M059J (cell line): ENCODE results near the gene CLTCL1. TPM values are rescaled to one million over a fixed set of nuclear protein-coding genes. Genes with fewer than 3 reads are reported as not detected.
"Not testable (repeated sequence)": the region's sequence is repeated elsewhere in the genome, so short reads cannot be mapped to it uniquely, and the experiment has no call there.

Experiments
- DNase-seq: peaks from one replicate; pipeline ENCODE4 v3.0.0-alpha.2; 2012; ENCODE audit warnings: low read depth
- total RNA-seq: library from RNA; depleted of rRNA; stranded (reverse); fragments of >200 nt; shearing (Covaris generic); gene quantifications from 2 replicates; pipeline ENCODE4 v1.2.3, GENCODE V29; 2014; rRNA removed

The CLTCL1 gene
- total RNA-seq, result 5.8 and 8.8 TPM in 2 replicates

DNA sequence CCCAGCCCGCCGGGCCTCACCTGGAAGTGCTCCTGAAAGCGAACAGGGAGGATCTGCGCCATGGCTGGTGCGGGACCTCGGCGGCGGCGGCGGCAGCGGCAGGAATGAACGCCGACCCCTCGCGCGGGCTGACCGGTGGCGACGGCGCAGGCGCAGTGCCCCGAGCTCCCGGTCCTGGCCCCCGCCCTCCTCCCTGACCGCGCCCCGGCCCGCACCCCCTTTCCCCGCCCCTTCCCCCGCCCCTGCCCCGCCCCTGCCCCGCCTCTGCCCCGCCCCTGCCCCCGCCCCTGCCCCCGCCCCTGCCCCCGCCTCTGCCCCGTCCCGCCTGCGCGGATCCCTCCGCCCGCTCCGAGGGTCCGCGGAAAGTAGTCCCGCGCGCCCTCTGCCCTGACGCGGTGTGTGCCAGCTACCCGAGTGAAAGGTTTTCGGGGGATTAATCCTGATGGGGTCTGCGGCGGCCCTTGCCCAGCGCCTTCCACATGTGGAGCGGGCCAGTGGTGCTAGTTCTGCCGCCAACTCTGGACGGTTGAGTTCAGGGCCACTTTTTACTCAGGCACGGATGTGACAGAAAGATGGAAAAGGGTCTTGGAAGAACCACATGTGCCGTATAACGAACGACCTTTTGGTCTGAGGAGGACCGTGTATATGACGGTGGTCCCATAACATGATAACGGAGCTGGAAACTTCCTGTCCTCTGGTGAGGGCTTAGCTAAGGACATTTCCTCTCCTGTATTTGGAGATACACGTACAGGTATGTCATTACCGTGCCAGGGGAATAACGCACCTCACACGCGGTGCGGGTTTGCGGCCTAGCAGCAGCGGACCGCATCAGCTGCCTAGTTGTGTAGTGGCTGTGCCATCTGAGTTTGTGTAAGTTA, at the start of gene CLTCL1:
Gene CLTCL1, minus strand, starts transcription at position 140 of the 878 bp plus-strand sequence. Its CDS starts 78 bp downstream, at position 62.
- peak; percentile 46 for DNase-seq

- DNase-seq, result no peak
Observed at GRCh38 chr22:19337137-19337536, 45.6 kb upstream of the CLTCL1 start.

GRCh38 chr22:19336133-19337075, 44.9 kb upstream of the CLTCL1 start:
- no peak for DNase-seq

DNA sequence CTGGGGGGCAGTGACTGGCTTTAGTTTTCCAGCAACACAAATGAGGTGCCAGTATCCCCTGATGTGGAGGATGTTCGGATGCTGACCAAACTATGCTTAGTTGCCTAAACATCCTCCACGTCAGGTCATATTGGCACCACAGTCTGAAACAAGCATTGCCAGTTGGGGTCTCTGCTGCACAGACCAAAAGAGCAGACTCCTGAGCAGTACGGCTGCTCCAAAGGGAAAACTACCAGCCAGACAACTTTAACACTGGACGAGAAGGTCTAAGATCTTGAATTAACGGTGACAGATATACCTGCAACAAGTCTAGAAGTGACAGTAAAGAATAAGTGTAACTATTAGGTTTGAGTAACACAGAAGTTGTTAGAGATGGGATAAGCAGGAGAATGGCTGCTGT, 40.5 kb upstream of the CLTCL1 start:
- DNase-seq, result no peak

DNA sequence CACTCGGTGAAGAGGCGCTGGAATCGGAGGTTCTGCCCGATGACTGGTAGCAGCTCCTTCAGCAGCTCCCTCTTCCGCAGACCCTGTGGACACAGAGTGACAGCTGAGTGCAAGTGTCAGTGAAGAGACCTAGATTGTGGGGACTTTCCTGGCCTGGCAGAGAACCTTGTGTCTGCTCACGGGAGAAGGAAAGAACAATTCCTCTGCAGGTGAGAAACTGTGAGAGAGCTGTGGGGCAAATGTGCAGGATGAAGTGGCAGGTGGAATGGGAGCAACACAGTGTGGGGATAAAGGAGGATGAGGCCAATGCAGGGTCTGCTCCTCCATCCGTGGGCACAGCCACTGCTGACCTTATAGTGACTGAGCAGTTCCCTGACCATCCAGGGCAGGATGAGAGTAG, 40.0 kb upstream of the CLTCL1 start:
- no peak for DNase-seq

GRCh38 chr22:19330865-19331418, 39.4 kb upstream of the CLTCL1 start:
- DNase-seq, result no peak

- DNase-seq, result not testable (repeated sequence)
Observed at GRCh38 chr22:19330205-19330604, 38.7 kb upstream of the CLTCL1 start.

DNA sequence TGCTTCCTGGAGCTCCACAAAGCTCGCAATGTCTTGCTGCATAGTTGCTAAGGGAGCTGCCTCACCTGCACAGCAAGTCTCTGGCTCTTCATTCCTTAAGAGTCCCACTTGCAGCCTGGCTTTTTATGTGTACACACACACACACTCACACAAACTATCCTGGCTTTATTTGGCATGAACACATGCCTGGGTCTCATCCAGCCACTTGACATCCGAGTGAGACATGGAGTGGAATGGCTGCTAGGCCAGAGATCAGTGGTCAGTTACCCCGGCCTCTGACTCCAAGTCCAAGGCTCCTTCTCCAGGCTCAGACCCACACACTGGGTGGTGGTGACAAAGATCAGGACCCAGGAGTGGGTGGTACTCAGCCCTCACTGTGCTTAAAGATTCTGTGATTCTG, 37.9 kb upstream of the CLTCL1 start:
- no peak for DNase-seq

DNA sequence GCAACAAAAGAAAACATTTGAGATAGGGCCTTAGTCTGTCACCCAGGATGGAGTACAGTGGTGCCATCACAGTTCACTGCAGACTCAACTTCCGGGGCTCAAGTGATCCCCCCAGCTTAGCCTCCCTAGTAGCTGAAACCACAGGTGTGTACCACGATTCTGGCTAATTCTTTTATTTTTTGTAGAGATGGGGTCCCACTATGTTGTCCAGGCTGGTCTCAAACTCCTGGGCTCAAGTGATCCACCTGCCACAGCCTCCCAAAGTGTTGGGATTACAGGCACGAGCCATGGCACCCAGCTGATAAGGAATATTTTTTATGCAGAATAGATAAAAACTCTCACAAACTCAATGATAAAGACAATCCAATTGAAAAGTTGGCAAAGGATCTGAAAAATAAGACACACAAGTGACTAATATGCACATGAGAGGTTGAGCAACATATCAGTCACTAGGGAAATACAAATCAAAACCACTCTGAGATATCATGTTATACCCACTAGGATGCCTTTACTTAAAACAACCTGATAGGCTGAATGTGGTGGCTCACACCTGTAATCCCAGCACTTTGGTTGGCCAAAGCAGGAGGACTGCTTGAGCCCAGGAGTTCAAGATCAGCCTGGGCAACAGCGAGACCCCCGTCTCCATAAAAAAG, 33.9 kb upstream of the CLTCL1 start:
- DNase-seq, result peak; percentile 4

- DNase-seq, result not testable (repeated sequence)
Observed at GRCh38 chr22:19323420-19323819, 31.9 kb upstream of the CLTCL1 start.

GRCh38 chr22:19321757-19322156, 30.2 kb upstream of the CLTCL1 start:
- no peak for DNase-seq

GRCh38 chr22:19320136-19320535, 28.6 kb upstream of the CLTCL1 start:
- not testable (repeated sequence) for DNase-seq

GRCh38 chr22:19319281-19319680, 27.8 kb upstream of the CLTCL1 start:
- DNase-seq, result no peak

DNA sequence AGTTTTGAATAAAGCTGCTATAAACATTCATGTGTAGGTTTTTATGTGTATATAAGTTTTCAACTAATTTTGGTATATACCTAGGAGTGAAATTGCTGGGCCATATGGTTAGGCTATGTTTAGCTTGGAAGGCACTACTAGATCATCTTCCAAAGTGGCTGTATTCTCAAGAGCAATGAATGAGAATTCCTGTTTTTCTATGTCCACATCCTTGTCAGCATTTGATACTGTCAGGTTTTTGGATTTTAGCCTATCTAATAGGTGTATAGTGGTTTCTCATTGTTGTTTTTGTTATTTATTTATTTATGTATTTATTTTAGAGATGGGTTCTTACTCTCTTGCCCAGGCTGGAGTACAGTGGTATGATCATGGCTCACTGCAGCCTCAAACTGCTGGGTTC, 26.3 kb upstream of the CLTCL1 start:
- no peak for DNase-seq

GRCh38 chr22:19307872-19308271, 16.4 kb upstream of the CLTCL1 start:
- no peak for DNase-seq

DNA sequence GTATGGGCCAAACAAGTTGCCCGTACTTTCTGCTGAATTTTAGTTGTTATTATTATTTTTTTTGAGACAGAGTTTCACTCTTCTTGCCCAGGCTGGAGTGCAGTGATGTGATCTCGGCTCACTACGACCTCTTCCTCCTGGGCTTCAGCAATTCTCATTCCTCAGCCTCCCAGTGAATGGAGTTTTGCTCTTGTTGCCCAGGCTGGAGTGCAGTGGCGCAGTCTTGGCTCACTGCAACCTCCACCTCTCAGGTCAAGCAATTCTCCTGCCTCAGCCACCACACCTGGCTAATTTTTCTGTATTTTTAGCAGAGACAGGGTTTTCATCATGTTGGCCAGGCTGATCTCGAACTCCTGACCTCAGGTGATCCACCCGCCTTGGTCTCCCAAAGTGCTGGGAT, 15.0 kb upstream of the CLTCL1 start:
- DNase-seq, result not testable (repeated sequence)

DNA sequence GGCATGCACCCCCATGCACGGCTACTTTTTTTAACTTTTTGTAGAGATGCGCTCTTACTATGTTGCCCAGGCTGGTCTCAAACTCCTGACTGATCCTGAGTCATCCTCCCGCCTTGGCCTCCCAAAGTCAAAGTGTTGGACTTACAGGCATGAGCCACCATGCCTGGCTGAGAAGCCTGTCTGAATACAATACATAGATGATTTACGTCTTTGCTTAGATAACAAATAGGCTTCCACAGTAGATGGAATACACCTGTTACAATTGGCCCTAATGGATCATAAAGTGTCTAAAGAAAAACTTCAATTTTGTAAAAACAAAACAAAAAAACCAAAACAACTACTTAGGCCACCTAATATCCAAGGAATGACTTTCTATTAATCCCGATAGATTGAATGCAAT, 13.0 kb upstream of the CLTCL1 start:
- no peak for DNase-seq

GRCh38 chr22:19303785-19304184, 12.3 kb upstream of the CLTCL1 start:
- no peak for DNase-seq

DNA sequence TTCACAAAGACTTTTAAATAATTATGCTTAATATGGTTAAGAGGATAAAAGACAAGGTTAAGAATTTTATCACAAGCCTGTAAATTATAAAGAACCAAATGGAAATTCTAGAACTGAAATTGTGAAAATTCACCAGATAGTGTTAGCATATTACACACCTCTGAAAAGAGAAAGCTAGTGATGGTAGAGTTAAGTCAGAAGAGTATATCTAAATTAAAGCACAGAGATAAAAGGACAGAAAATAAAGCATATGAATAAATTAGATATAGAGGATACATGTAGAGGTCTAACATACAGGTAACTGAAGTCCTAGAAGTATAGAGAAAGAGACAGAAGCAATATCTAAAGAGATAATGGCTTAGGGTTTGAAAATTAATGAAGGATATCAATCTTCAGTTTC, 4.2 kb upstream of the CLTCL1 start:
- no peak for DNase-seq

GRCh38 chr22:19292458-19293230, 1.1 kb upstream of the CLTCL1 start:
- DNase-seq, result no peak

- peak; percentile 17 for DNase-seq
Observed at GRCh38 chr22:19291218-19291579, 320 bp downstream of the CLTCL1 start.
